Measurements from ENCODE around the gene SNRPE.

DNA sequence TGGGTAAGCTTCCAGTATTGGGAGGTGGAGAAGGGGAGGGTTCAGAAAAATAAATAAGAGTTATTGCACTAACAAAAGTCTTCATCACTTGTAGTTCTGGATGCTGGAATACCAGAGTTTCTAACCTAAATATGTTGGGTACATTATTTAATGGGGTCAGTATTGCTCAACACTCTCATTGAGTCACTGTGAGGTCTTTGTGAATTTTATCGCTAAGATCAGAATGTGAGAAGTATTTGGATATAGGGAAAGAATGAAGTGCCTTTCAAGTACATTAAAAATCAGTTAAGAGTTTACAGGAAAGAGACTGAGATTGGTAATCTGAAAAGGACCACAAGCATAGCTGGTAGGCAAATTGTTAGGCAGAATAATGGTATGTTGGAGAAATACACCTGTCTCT, 8.8 kb downstream of the SNRPE start:
- TF ChIP-seq, protein P1, sequence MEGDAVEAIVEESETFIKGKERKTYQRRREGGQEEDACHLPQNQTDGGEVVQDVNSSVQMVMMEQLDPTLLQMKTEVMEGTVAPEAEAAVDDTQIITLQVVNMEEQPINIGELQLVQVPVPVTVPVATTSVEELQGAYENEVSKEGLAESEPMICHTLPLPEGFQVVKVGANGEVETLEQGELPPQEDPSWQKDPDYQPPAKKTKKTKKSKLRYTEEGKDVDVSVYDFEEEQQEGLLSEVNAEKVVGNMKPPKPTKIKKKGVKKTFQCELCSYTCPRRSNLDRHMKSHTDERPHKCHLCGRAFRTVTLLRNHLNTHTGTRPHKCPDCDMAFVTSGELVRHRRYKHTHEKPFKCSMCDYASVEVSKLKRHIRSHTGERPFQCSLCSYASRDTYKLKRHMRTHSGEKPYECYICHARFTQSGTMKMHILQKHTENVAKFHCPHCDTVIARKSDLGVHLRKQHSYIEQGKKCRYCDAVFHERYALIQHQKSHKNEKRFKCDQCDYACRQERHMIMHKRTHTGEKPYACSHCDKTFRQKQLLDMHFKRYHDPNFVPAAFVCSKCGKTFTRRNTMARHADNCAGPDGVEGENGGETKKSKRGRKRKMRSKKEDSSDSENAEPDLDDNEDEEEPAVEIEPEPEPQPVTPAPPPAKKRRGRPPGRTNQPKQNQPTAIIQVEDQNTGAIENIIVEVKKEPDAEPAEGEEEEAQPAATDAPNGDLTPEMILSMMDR (IDR thresholded peaks at IDR 0.05; ENCODE audit: insufficient read depth, low read depth, low read length), result no peak
- TF ChIP-seq EZH2 (IDR thresholded peaks at IDR 0.05; ENCODE audit: insufficient read depth, low read length), result no peak
